ENCODE measurements around the gene TEX11. TPM values are rescaled to one million over a fixed set of nuclear protein-coding genes. Genes with fewer than 3 reads are reported as not detected.
"Not testable (repeated sequence)": the region's sequence is repeated elsewhere in the genome, so short reads cannot be mapped to it uniquely, and the experiment has no call there.

Gene TEX11
- total and polyA plus RNA-seq, 7 donors, result 0.79 to 2.4 (median 2.3) TPM; not detected in 4

DNA sequence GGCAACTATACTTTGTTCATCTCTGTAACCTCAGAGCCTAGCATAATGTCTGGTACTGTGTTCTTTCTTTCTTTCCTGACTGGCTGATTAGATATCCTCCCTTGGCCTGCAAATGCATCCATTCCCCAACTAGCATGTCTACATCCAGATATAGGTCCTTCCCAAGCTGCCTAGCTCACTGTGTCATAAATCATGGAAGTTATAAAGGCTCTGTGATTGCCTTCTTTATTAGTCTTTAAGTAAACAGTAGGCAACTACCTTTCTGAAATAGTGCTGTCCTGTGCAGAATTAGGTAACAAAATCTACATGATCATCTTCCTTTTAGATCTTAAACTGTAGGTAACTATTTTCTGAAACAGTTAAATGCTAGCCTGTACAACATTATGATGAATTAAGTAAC, 239.4 kb downstream of the TEX11 start:
- H3K9me3 ChIP-seq, result no peaks in the 10 kb centered on the region
- no peaks in the 10 kb centered on the region for H3K4me1 ChIP-seq
- no peak overlapping the region for H3K27ac ChIP-seq
- H3K4me3 ChIP-seq, result no peak overlapping the region
- no peaks in the 10 kb centered on the region for H3K27me3 ChIP-seq
- H3K36me3 ChIP-seq, result no peaks in the 10 kb centered on the region
- intact Hi-C loops (cut with DNase I), result no loop called here
- no peak for TF ChIP-seq EP300 (IDR thresholded peaks at IDR 0.05)
- TF ChIP-seq, protein P1, sequence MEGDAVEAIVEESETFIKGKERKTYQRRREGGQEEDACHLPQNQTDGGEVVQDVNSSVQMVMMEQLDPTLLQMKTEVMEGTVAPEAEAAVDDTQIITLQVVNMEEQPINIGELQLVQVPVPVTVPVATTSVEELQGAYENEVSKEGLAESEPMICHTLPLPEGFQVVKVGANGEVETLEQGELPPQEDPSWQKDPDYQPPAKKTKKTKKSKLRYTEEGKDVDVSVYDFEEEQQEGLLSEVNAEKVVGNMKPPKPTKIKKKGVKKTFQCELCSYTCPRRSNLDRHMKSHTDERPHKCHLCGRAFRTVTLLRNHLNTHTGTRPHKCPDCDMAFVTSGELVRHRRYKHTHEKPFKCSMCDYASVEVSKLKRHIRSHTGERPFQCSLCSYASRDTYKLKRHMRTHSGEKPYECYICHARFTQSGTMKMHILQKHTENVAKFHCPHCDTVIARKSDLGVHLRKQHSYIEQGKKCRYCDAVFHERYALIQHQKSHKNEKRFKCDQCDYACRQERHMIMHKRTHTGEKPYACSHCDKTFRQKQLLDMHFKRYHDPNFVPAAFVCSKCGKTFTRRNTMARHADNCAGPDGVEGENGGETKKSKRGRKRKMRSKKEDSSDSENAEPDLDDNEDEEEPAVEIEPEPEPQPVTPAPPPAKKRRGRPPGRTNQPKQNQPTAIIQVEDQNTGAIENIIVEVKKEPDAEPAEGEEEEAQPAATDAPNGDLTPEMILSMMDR (IDR thresholded peaks at IDR 0.05), result no peak
- TF ChIP-seq POLR2AphosphoS5 (IDR thresholded peaks at IDR 0.05), result no peak
- TF ChIP-seq POLR2A (IDR thresholded peaks at IDR 0.05), result no peak
- no peak for DNase-seq

DNA sequence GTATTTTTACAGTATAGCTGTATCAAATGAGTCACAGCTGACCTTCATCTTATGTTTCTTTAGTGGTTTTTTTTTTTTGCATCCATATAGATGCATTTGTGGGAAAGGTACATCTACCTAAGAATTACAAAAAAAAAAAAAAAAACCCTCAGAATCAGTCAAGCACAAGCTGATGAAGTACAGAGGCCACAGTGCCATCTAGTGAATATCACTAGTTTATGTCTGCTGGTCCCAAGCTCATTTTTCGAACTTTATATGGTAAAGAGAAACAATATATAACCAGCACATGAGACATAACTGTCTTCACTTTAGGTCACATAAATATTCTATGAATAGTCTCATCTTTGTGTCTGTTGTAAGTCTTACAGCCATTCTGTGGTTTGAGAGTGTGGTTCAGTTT, 243.8 kb downstream of the TEX11 start:
- no peaks in the 10 kb centered on the region for H3K9me3 ChIP-seq
- H3K4me1 ChIP-seq, result no peaks in the 10 kb centered on the region
- no peak for TF ChIP-seq EP300 (IDR thresholded peaks at IDR 0.05)
- TF ChIP-seq POLR2AphosphoS5 (IDR thresholded peaks at IDR 0.05), result no peak
- TF ChIP-seq, protein P1 (IDR thresholded peaks at IDR 0.05), result no peak
- no peak for TF ChIP-seq POLR2A (IDR thresholded peaks at IDR 0.05)
- no peaks in the 10 kb centered on the region for H3K36me3 ChIP-seq
- no peak overlapping the region for H3K4me3 ChIP-seq
- H3K27me3 ChIP-seq, result peaks cover 0 to 3% (median 0%) of the 10 kb centered on the region in 3 donors
- intact Hi-C loops (cut with DNase I), result loop anchor here (2.0 kb wide), 1 partner anchor 212 kb away; no protein-coding TSS in a partner anchor
- WGBS, 2 donors, result 0 to 9% methylated on average over 1 of the region's 1 CpG
- H3K27ac ChIP-seq, result no peak overlapping the region
- no peak for DNase-seq

DNA sequence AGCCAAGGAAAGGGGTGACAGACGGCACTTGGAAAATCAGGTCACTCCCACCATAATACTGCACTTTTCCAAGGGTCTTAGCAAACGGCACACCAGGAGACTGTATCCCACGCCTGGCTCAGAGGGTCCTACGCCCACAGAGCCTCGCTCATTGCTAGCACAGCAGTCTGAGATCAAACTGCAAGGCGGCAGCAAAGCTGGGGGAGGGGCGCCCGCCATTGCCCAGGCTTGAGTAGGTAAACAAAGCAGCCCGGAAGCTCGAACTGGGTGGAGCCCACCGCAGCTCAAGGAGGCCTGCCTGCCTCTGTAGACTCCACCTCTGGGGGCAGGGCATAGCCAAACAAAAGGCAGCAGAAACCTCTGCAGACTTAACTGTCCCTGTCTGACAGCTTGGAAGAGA, 247.4 kb downstream of the TEX11 start:
- H3K9me3 ChIP-seq; H3K27ac ChIP-seq; DNase-seq; intact Hi-C loops (cut with DNase I); H3K4me3 ChIP-seq; H3K36me3 ChIP-seq; H3K4me1 ChIP-seq; H3K27me3 ChIP-seq: not testable (repeated sequence)
- 53 to 61% methylated on average over 11 of the region's 11 CpGs for WGBS, 2 donors

DNA sequence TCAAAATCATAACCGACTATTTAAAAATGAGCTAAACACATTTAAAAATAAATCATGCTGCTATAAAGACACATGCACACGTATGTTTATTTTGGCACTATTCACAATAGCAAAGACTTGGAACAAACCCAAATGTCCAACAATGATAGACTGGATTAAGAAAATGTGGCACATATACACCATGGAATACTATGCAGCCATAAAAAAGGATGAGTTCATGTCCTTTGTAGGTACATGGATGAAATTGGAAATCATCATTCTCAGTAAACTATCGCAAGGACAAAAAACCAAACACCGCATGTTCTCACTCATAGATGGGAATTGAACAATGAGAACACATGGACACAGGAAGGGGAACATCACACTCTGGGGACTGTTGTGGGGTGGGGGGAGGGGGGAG, 251.0 kb downstream of the TEX11 start:
- H3K4me1 ChIP-seq; H3K9me3 ChIP-seq; H3K27me3 ChIP-seq; H3K27ac ChIP-seq; DNase-seq; H3K36me3 ChIP-seq; intact Hi-C loops (cut with DNase I); H3K4me3 ChIP-seq: not testable (repeated sequence)
- WGBS, 2 donors, result 57 to 71% methylated on average over 2 to 3 of the region's 4 CpGs

DNA sequence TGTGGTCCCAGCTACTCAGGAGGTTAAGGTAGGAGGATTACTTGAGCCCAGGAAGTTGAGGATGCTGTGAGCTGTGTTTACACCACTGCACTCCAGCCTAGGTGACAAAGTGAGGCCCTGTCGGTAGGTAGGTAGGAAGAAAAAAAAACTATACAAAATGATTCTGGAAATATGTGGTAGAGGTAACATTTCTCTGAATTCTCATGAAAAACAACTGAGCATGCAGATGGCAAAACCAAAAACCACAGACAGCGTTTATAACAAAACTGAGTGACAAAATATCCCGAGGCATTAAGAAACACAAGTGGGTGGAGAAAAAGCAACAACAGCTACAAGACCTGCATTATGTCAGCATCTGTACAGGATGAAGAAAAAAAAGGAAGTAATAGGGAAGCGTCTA, 252.2 kb downstream of the TEX11 start:
- no peaks in the 10 kb centered on the region for H3K4me1 ChIP-seq
- intact Hi-C loops (cut with DNase I), result no loop called here
- 49 to 73% methylated on average over 4 of the region's 4 CpGs for WGBS, 2 donors

DNA sequence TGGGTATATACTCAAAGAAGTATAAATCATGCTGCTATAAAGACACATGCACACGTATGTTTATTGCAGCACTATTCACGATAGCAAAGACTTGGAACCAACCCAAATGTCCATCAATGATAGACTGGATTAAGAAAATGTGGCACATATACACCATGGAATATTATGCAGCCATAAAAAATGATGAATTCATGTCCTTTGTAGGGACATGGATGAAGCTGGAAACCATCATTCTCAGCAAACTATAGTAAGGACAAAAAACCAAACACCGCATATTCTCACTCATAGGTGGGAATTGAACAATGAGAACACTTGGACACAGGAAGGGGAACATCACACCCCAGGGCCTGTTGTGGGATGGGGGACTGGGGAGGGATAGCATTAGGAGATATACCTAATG, 260.6 kb downstream of the TEX11 start:
- H3K9me3 ChIP-seq; DNase-seq; H3K36me3 ChIP-seq; H3K4me1 ChIP-seq; intact Hi-C loops (cut with DNase I); H3K4me3 ChIP-seq; H3K27ac ChIP-seq; H3K27me3 ChIP-seq: not testable (repeated sequence)
- 45 to 100% methylated on average over 3 of the region's 3 CpGs for WGBS, 2 donors

More for the DNA sequence above, 252.2 kb downstream of the TEX11 start:
- Histone ChIP-seq H3K27ac (no peak overlapping the region), H3K9me3 (no peaks in the 10 kb centered on the region), H3K4me3 (no peak overlapping the region), H3K27me3 (peaks cover 0 to 3% (median 0%) of the 10 kb centered on the region in 3 donors), H3K36me3 (no peaks in the 10 kb centered on the region)
- no peak for TF ChIP-seq POLR2A (IDR thresholded peaks at IDR 0.05)
- TF ChIP-seq POLR2AphosphoS5 (IDR thresholded peaks at IDR 0.05), result no peak
- no peak for DNase-seq

DNA sequence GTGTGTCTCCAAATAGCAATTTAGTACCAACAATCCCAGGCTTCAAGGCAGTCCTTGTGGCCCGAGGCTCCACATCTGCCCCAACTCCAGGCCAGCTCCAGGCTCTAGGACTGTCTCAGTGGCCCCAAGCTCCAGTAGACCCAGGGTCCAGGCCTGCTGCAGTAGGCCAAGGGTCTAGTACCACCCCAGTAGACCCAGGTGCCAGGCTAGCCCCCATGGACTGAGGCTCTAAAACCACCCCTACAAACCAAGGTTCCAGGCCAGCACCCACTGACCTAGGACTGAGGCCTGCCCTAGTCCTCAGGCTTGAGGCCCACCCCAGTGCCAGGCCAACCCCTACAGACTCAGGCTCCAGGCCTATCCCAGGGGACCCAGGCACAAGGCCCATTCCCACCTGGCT, 272.3 kb downstream of the TEX11 start:
- H3K4me1 ChIP-seq, result no peaks in the 10 kb centered on the region
- no peak for DNase-seq
- intact Hi-C loops (cut with DNase I), result no loop called here
- 85 to 87% methylated on average over 1 of the region's 1 CpG for WGBS, 2 donors
- no peak for TF ChIP-seq POLR2AphosphoS5 (IDR thresholded peaks at IDR 0.05)
- no peak for TF ChIP-seq POLR2A (IDR thresholded peaks at IDR 0.05)
- TF ChIP-seq, protein P1 (IDR thresholded peaks at IDR 0.05), result no peak
- no peak for TF ChIP-seq EP300 (IDR thresholded peaks at IDR 0.05)
- no peaks in the 10 kb centered on the region for H3K27me3 ChIP-seq
- no peak overlapping the region for H3K4me3 ChIP-seq
- H3K9me3 ChIP-seq, result no peaks in the 10 kb centered on the region
- no peak overlapping the region for H3K27ac ChIP-seq
- no peaks in the 10 kb centered on the region for H3K36me3 ChIP-seq
